K562 (cell line): ENCODE results near the gene USB1. TPM values are rescaled to one million over a fixed set of nuclear protein-coding genes. Genes with fewer than 3 reads are reported as not detected.
A peak's percentile ranks its signal among the peaks of the same experiment; 100 is the strongest.

Source experiments
- CAMTA2 ChIP-seq: fragments of 250-450 bp; sonication (Bioruptor Pico); conservative IDR thresholded peaks from 2 replicates; pipeline ENCODE4 v1.5.1; 2022
- DMBX1 ChIP-seq: fragments of 250-450 bp; sonication (Bioruptor Pico); IDR thresholded peaks from 2 replicates; pipeline ENCODE4 v1.8.0; 2022; ENCODE audit warnings: inconsistent platforms, mild to moderate bottlenecking, moderate library complexity, borderline replicate concordance
- HMGN3 ChIP-seq: IDR thresholded peaks from 2 replicates; pipeline ENCODE4 v1.6.1; 2011; ENCODE audit warnings: borderline replicate concordance, low read depth, mild to moderate bottlenecking, mixed read lengths, low read length; ENCODE audit not compliant: insufficient read length; ENCODE audit errors: extremely low read depth
- HNRNPL ChIP-seq: fragments of 200-400 bp; formaldehyde crosslinking; IDR thresholded peaks from 2 replicates; pipeline ENCODE4 v1.6.1; 2017; ENCODE audit warnings: low read depth, mild to moderate bottlenecking, low read length
- MAFG ChIP-seq: fragments of 450-650 bp; conservative IDR thresholded peaks from 2 replicates; pipeline ENCODE4 v1.6.1; 2016; ENCODE audit warnings: missing genetic modification characterization, missing compliant biosample characterization
- NR2F6 ChIP-seq: fragments of 450-650 bp; formaldehyde crosslinking; IDR thresholded peaks from 2 replicates; pipeline ENCODE4 v1.4.0; 2020; ENCODE audit warnings: mild to moderate bottlenecking
- PRMT5 ChIP-seq: sonication (generic); formaldehyde crosslinking; IDR thresholded peaks from 2 replicates; pipeline ENCODE4 v1.5.0; 2020; ENCODE audit warnings: missing genetic modification reagents
- SETDB1 ChIP-seq: IDR thresholded peaks from one replicate; pipeline ENCODE4 v1.6.1; 2012; ENCODE audit warnings: low read length, control low read depth, inconsistent platforms
- SIN3B ChIP-seq: fragments of 450-650 bp; IDR thresholded peaks from 2 replicates; pipeline ENCODE4 v1.6.1; 2017; ENCODE audit warnings: low read depth, mild to moderate bottlenecking, moderate library complexity
- SMAD4 ChIP-seq: fragments of 250-450 bp; sonication (Bioruptor Pico); conservative IDR thresholded peaks from 2 replicates; pipeline ENCODE4 v1.8.0; 2021; ENCODE audit warnings: inconsistent platforms, mild to moderate bottlenecking, moderate library complexity
- TRIM24 ChIP-seq, 2 experiments: fragments of 450-650 bp; IDR thresholded peaks; 2 replicates each; pipeline ENCODE4 v1.6.1; 2016
- ZKSCAN8 ChIP-seq: fragments of 200-800 bp; sonication (Bioruptor generic); IDR thresholded peaks from 2 replicates; pipeline ENCODE4 v1.6.1; 2016; ENCODE audit warnings: missing genetic modification characterization, missing compliant biosample characterization
- ZNF583 ChIP-seq: fragments of 250-450 bp; sonication (Bioruptor Pico); IDR thresholded peaks from 2 replicates; pipeline ENCODE4 v1.4.0; 2020
- ZNF707 ChIP-seq: fragments of 250-450 bp; sonication (Bioruptor Pico); conservative IDR thresholded peaks from 2 replicates; pipeline ENCODE4 v1.8.0; 2022; ENCODE audit warnings: inconsistent platforms, mild to moderate bottlenecking, moderate library complexity
- polyA plus RNA-seq, 8 experiments: library from polyadenylated mRNA; depleted of rRNA in 4 of 8; stranded (reverse) in 5 of 8; unstranded in 3 of 8; fragments of >200 nt; fragmentation: Nextera tagmentation in 2 of 8; fragmentation: Illumina TruSeq in 1 of 8; extraction: Ambion mirVana in 2 of 8; extraction: Trizol in 1 of 8; gene quantifications; 2 replicates each; pipeline versions ENCODE4 v1.2.1 to v1.2.3, GENCODE V29; 2011 to 2014; ENCODE audit warnings: inconsistent platforms in 1 of 8, missing spikeins in 1 of 8
- total RNA-seq, 7 experiments: library from RNA; depleted of rRNA in 6 of 7; stranded (reverse); fragments of >200 nt in 6 of 7; fragmentation: Illumina TruSeq in 2 of 7; extraction: Trizol in 2 of 7; gene quantifications; 2 replicates each; pipeline versions ENCODE4 v1.2.1 to v1.2.3, GENCODE V29; 2011 to 2021; ENCODE audit warnings: low replicate concordance in 1 of 7
- TF ChIP-seq, protein P1 (sequence below): sonication (generic); formaldehyde crosslinking; IDR thresholded peaks from 2 replicates; pipeline ENCODE4 v1.8.0; 2023; ENCODE audit warnings: missing genetic modification reagents, mild to moderate bottlenecking, borderline replicate concordance
- TF ChIP-seq, protein P2 (sequence below): fragments of 450-650 bp; IDR thresholded peaks from 2 replicates; pipeline ENCODE4 v1.7.1; 2018; ENCODE audit warnings: mild to moderate bottlenecking, low read depth; ENCODE audit not compliant: partially characterized antibody
- TF ChIP-seq, protein P3 (sequence below), 2 experiments: IDR thresholded peaks; 2 replicates each; pipeline ENCODE4 v1.6.1; 2011; ENCODE audit warnings: borderline replicate concordance in 1 of 2, control low read depth in 1 of 2, low read depth in 1 of 2, low read length in 1 of 2, mild to moderate bottlenecking in 1 of 2, mixed read lengths in 1 of 2, moderate library complexity in 1 of 2; ENCODE audit not compliant: insufficient read depth in 1 of 2, insufficient read length in 1 of 2, poor library complexity in 1 of 2, severe bottlenecking in 1 of 2; ENCODE audit errors: extremely low read depth in 1 of 2

USB1 gene
- total and polyA plus RNA-seq, 9 of the 15 experiments (the other 6 are each of a cell fraction or from before 2014, with no cell fraction given): 11.6 to 73.6 (median 19.4) TPM

DNA sequence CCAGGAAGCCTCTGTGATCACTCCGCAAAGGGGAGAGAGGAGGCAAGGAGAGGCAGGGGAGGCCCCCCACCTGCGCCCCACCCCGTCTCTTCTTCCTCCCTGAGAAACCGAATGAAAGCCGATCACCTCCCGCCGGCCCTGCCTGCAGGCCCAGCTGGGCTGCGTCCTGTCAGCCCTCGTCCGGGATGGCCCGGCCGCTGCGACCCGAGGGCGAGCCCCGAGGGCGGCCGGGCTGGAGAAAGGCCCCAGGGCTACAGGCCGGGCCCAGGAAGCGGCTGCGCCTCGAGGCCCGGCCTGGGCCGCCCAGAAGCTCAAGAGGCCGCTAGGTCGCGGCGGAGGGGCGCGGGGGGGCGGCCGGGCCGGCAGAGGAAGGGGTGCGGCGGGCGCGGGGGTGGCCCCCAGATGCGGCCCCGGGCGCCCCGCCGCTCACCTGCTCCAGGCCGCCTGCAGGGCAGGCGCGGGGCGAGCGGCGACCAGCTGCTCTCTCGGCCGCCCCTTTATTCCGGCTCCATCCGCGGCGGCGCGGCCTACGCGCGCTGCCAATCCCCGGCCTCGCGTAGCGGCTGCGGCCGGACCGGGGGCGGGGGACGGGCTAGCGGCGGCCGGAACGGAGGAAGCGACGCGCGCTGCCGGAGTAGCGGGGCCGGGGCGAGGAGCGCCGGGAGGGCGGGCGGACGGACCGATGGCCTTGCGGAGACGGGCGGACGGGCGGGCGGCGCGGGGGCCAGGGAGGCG lies 1.1 kb upstream of the USB1 start, which contains the start of gene ZNF319 (continued):
- TF ChIP-seq, protein P1, sequence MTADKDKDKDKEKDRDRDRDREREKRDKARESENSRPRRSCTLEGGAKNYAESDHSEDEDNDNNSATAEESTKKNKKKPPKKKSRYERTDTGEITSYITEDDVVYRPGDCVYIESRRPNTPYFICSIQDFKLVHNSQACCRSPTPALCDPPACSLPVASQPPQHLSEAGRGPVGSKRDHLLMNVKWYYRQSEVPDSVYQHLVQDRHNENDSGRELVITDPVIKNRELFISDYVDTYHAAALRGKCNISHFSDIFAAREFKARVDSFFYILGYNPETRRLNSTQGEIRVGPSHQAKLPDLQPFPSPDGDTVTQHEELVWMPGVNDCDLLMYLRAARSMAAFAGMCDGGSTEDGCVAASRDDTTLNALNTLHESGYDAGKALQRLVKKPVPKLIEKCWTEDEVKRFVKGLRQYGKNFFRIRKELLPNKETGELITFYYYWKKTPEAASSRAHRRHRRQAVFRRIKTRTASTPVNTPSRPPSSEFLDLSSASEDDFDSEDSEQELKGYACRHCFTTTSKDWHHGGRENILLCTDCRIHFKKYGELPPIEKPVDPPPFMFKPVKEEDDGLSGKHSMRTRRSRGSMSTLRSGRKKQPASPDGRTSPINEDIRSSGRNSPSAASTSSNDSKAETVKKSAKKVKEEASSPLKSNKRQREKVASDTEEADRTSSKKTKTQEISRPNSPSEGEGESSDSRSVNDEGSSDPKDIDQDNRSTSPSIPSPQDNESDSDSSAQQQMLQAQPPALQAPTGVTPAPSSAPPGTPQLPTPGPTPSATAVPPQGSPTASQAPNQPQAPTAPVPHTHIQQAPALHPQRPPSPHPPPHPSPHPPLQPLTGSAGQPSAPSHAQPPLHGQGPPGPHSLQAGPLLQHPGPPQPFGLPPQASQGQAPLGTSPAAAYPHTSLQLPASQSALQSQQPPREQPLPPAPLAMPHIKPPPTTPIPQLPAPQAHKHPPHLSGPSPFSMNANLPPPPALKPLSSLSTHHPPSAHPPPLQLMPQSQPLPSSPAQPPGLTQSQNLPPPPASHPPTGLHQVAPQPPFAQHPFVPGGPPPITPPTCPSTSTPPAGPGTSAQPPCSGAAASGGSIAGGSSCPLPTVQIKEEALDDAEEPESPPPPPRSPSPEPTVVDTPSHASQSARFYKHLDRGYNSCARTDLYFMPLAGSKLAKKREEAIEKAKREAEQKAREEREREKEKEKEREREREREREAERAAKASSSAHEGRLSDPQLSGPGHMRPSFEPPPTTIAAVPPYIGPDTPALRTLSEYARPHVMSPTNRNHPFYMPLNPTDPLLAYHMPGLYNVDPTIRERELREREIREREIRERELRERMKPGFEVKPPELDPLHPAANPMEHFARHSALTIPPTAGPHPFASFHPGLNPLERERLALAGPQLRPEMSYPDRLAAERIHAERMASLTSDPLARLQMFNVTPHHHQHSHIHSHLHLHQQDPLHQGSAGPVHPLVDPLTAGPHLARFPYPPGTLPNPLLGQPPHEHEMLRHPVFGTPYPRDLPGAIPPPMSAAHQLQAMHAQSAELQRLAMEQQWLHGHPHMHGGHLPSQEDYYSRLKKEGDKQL (CRISPR knock-in tag): no peak
- TF ChIP-seq DMBX1 (CRISPR knock-in tag) (no peak), SIN3B (peak; percentile 66; the same call in 1 of the 2 replicates), NR2F6 (CRISPR knock-in tag) (no peak), SMAD4 (CRISPR knock-in tag) (peak; percentile 36; the same call in 1 of the 2 replicates), TRIM24 (IDR thresholded peaks at IDR 0.05) (no peak), ZNF583 (CRISPR knock-in tag) (no peak), HMGN3 (peak; percentile 29), SETDB1 (no peak), ZKSCAN8 (no peak), HNRNPL (no peak), ZNF707 (CRISPR knock-in tag) (no peak), MAFG (no peak), CAMTA2 (CRISPR knock-in tag) (no peak), PRMT5 (CRISPR knock-in tag) (no peak)
- TF ChIP-seq, protein P2, sequence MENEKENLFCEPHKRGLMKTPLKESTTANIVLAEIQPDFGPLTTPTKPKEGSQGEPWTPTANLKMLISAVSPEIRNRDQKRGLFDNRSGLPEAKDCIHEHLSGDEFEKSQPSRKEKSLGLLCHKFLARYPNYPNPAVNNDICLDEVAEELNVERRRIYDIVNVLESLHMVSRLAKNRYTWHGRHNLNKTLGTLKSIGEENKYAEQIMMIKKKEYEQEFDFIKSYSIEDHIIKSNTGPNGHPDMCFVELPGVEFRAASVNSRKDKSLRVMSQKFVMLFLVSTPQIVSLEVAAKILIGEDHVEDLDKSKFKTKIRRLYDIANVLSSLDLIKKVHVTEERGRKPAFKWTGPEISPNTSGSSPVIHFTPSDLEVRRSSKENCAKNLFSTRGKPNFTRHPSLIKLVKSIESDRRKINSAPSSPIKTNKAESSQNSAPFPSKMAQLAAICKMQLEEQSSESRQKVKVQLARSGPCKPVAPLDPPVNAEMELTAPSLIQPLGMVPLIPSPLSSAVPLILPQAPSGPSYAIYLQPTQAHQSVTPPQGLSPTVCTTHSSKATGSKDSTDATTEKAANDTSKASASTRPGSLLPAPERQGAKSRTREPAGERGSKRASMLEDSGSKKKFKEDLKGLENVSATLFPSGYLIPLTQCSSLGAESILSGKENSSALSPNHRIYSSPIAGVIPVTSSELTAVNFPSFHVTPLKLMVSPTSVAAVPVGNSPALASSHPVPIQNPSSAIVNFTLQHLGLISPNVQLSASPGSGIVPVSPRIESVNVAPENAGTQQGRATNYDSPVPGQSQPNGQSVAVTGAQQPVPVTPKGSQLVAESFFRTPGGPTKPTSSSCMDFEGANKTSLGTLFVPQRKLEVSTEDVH: no peak
- TF ChIP-seq, protein P3, sequence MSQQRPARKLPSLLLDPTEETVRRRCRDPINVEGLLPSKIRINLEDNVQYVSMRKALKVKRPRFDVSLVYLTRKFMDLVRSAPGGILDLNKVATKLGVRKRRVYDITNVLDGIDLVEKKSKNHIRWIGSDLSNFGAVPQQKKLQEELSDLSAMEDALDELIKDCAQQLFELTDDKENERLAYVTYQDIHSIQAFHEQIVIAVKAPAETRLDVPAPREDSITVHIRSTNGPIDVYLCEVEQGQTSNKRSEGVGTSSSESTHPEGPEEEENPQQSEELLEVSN (IDR thresholded peaks at IDR 0.05; ENCODE audit: borderline replicate concordance in 1 of 2, extremely low read depth in 1 of 2, insufficient read depth in 1 of 2, insufficient read length in 1 of 2, low read depth in 1 of 2, low read length in 1 of 2, poor library complexity in 1 of 2, severe bottlenecking in 1 of 2): no peak
